Gastrocnemius medialis (tissue), 4 donors: ENCODE data around the gene ZNF507.

Source experiments
- CTCF ChIP-seq, 5 experiments: fragments of 450-650 bp in 3 of 5; fragments of 200-600 bp in 2 of 5; sonication (generic) in 2 of 5; IDR thresholded peaks in 4 of 5; conservative IDR thresholded peaks in 1 of 5; 1 replicate in 4 of 5; 2 replicates in 1 of 5; pipeline ENCODE4 v1.5.1; 2016 to 2019; ENCODE audit warnings: antibody characterized with exemption in 5 of 5, mild to moderate bottlenecking in 3 of 5, moderate library complexity in 3 of 5
- POLR2A ChIP-seq, 2 donors: fragments of 450-650 bp; IDR thresholded peaks; one replicate each; pipeline ENCODE4 v1.6.1; 2017; ENCODE audit warnings: antibody characterized with exemption in 2 of 2, mild to moderate bottlenecking in 2 of 2, moderate library complexity in 2 of 2

- TF ChIP-seq POLR2A (IDR thresholded peaks at IDR 0.05) (no peak), CTCF (IDR thresholded peaks at IDR 0.05 in 4 of 5, conservative IDR thresholded peaks at IDR 0.05 in 1 of 5) (no peak)
Measured at GRCh38 chr19:32362318-32362691, 16.9 kb downstream of the ZNF507 start.
